PC-9 (cell line): ENCODE data around the gene PIK3R6. TPM values are rescaled to one million over a fixed set of nuclear protein-coding genes. Genes with fewer than 3 reads are reported as not detected.
A peak's percentile ranks its signal among the peaks of the same experiment; 100 is the strongest.

Experiments
- BruUV-seq: library from RNA; stranded (reverse); fragments of 400-500 nt; replicated peaks from 2 replicates; lab custom pipeline; 2021; lab: Mats Ljungman, UMichigan
- CTCF ChIA-PET: fragments of 300-600 bp; sonication (Branson Sonifier 250); formaldehyde crosslinking; loops from one replicate; lab custom pipeline; 2022; ENCODE audit warnings: antibody characterized with exemption; lab: Charles Lee
- POLR2A ChIA-PET: fragments of 300-600 bp; sonication (Branson Sonifier 250); formaldehyde crosslinking; loops from one replicate; lab custom pipeline; 2022; ENCODE audit warnings: antibody characterized with exemption; ENCODE audit not compliant: unreplicated experiment; lab: Charles Lee
- DNase-seq, 2 experiments: peaks; one replicate each; pipeline versions ENCODE4 v3.0.0 to v3.0.0-alpha.2; 2015 to 2022; ENCODE audit warnings: mixed read lengths in 1 of 2
- H2AFZ ChIP-seq: fragments of 200-600 bp; sonication (generic); 2 replicates; pipeline ENCODE4 v1.8.1; 2017; ENCODE audit warnings: antibody characterized with exemption
- H3F3A ChIP-seq: fragments of 200-600 bp; sonication (generic); 2 replicates; pipeline ENCODE4 v1.8.1; 2017; ENCODE audit warnings: antibody characterized with exemption, mild to moderate bottlenecking, low read depth; ENCODE audit not compliant: insufficient read depth
- H3K27ac ChIP-seq: fragments of 200-600 bp; sonication (generic); 2 replicates; pipeline ENCODE4 v1.6.1; 2016; ENCODE audit warnings: mixed run types
- H3K27me3 ChIP-seq: fragments of 200-600 bp; sonication (generic); 2 replicates; pipeline ENCODE4 v1.6.1; 2016; ENCODE audit warnings: low read depth, mixed run types; ENCODE audit not compliant: insufficient read depth
- H3K36me3 ChIP-seq: fragments of 200-600 bp; sonication (generic); 2 replicates; pipeline ENCODE4 v1.6.1; 2016; ENCODE audit warnings: low read depth, mixed run types
- H3K4me1 ChIP-seq: fragments of 200-600 bp; sonication (generic); replicated peaks from 2 replicates; pipeline ENCODE4 v1.6.1; 2016; ENCODE audit warnings: mixed run types; ENCODE audit not compliant: insufficient read depth
- H3K4me2 ChIP-seq: fragments of 200-600 bp; sonication (generic); 2 replicates; pipeline ENCODE4 v1.6.1; 2017; ENCODE audit warnings: mixed run types
- H3K4me3 ChIP-seq: fragments of 200-600 bp; sonication (generic); 2 replicates; pipeline ENCODE4 v1.6.1; 2016; ENCODE audit warnings: mixed run types
- H3K79me2 ChIP-seq: fragments of 200-600 bp; sonication (generic); 2 replicates; pipeline ENCODE4 v1.6.1; 2017; ENCODE audit warnings: low read depth, mixed run types
- H3K9me2 ChIP-seq: fragments of 200-600 bp; sonication (generic); 2 replicates; pipeline ENCODE4 v1.8.1; 2017; ENCODE audit warnings: mild to moderate bottlenecking; ENCODE audit not compliant: insufficient read depth
- H3K9me3 ChIP-seq: fragments of 200-600 bp; sonication (generic); 2 replicates; pipeline ENCODE4 v1.8.1; 2016; ENCODE audit warnings: low read depth; ENCODE audit not compliant: insufficient read depth
- H4K20me1 ChIP-seq: fragments of 200-600 bp; sonication (generic); 2 replicates; pipeline ENCODE4 v1.8.1; 2017; ENCODE audit not compliant: insufficient read depth
- CTCF ChIP-seq: fragments of 200-600 bp; sonication (generic); conservative IDR thresholded peaks from 2 replicates; pipeline ENCODE4 v1.6.1; 2017; ENCODE audit warnings: mixed run types, antibody characterized with exemption, mild to moderate bottlenecking, moderate library complexity
- EZH2 ChIP-seq: fragments of 200-600 bp; sonication (generic); IDR thresholded peaks from 2 replicates; pipeline ENCODE4 v1.8.0; 2017; ENCODE audit warnings: antibody characterized with exemption, low read depth
- intact Hi-C: fragments of 100-400 bp; cut with micrococcal nuclease; formaldehyde crosslinking; loops from one replicate; pipeline ENCODE4 v1.10.0; 2022; ENCODE audit not compliant: unreplicated experiment
- total RNA-seq: library from RNA; stranded (reverse); gene quantifications from 2 replicates; pipeline ENCODE4 v1.2.3, GENCODE V29; 2021

PIK3R6 gene
- total RNA-seq, 1 experiment from 2014 or later = not detected

GRCh38 chr17:8835631-8836364 is 31.7 kb downstream of the PIK3R6 start:
- H3K4me2 ChIP-seq = no peak overlapping the region
- ChIA-PET CTCF (no interaction called here), POLR2A (no interaction called here)
- no peaks in the 10 kb centered on the region for H3K4me1 ChIP-seq
- H3K9me3 ChIP-seq = no peaks in the 10 kb centered on the region
- intact Hi-C loops = no loop called here
- H3K27me3 ChIP-seq = peaks cover 24% of the 10 kb centered on the region
- no peak overlapping the region for H2AFZ ChIP-seq
- H3K9me2 ChIP-seq = no peaks in the 10 kb centered on the region
- no TSS peak for BruUV-seq
- DNase-seq = no peak
- no peaks in the 10 kb centered on the region for H4K20me1 ChIP-seq
- H3K36me3 ChIP-seq = no peaks in the 10 kb centered on the region
- no peak overlapping the region for H3K27ac ChIP-seq
- H3K79me2 ChIP-seq = no peaks in the 10 kb centered on the region
- H3K4me3 ChIP-seq = no peak overlapping the region
- TF ChIP-seq CTCF (no peak), EZH2 (no peak)
- H3F3A ChIP-seq = no peaks in the 10 kb centered on the region

GRCh38 chr17:8835106-8835505 is 32.4 kb downstream of the PIK3R6 start:
- BruUV-seq = no TSS peak
- no peaks in the 10 kb centered on the region for H3K4me1 ChIP-seq
- ChIA-PET POLR2A (no interaction called here), CTCF (interaction anchor here (0.6 kb wide), 1 partner anchor 21 kb away, joined by 4 read pairs; no protein-coding TSS in a partner anchor)
- H3K9me3 ChIP-seq = no peaks in the 10 kb centered on the region
- peaks cover 24% of the 10 kb centered on the region for H3K27me3 ChIP-seq
- intact Hi-C loops = no loop called here
- no peaks in the 10 kb centered on the region for H4K20me1 ChIP-seq
- no peak for DNase-seq
- no peaks in the 10 kb centered on the region for H3K9me2 ChIP-seq
- H2AFZ ChIP-seq = no peak overlapping the region
- no peak overlapping the region for H3K4me3 ChIP-seq
- no peaks in the 10 kb centered on the region for H3K36me3 ChIP-seq
- TF ChIP-seq CTCF (no peak), EZH2 (no peak)
- no peaks in the 10 kb centered on the region for H3F3A ChIP-seq
- no peak overlapping the region for H3K27ac ChIP-seq
- no peaks in the 10 kb centered on the region for H3K79me2 ChIP-seq
- H3K4me2 ChIP-seq = no peak overlapping the region

GRCh38 chr17:8832711-8833352 is 34.6 kb downstream of the PIK3R6 start:
- H3F3A ChIP-seq = no peaks in the 10 kb centered on the region
- no peaks in the 10 kb centered on the region for H3K9me2 ChIP-seq
- H3K4me2 ChIP-seq = no peak overlapping the region
- ChIA-PET CTCF (no interaction called here), POLR2A (no interaction called here)
- H3K79me2 ChIP-seq = no peaks in the 10 kb centered on the region
- TF ChIP-seq EZH2 (no peak), CTCF (peak; percentile 47; the same call in 1 of the 2 replicates)
- intact Hi-C loops = no loop called here
- no peak overlapping the region for H3K4me3 ChIP-seq
- H2AFZ ChIP-seq = no peak overlapping the region
- no TSS peak for BruUV-seq
- H3K4me1 ChIP-seq = no peaks in the 10 kb centered on the region
- no peaks in the 10 kb centered on the region for H3K9me3 ChIP-seq
- H3K36me3 ChIP-seq = no peaks in the 10 kb centered on the region
- H4K20me1 ChIP-seq = no peaks in the 10 kb centered on the region
- peaks cover 8% of the 10 kb centered on the region; the same call in 1 of the 2 replicates for H3K27me3 ChIP-seq
- no peak overlapping the region for H3K27ac ChIP-seq
- peak in 1 of 2 experiments; percentile 14 for DNase-seq
